Measurements from ENCODE around the gene TTLL7.
"Not testable (repeated sequence)": the region's sequence is repeated elsewhere in the genome, so short reads cannot be mapped to it uniquely, and the experiment has no call there.

The TTLL7 gene

GRCh38 chr1:83918688-83919285, 80.1 kb downstream of the TTLL7 start:
- Histone ChIP-seq H3K27ac (ENCODE audit: low read depth in 2 of 2, low read length in 2 of 2) (no peak overlapping the region), H3K36me3 (ENCODE audit: control insufficient read depth in 2 of 2, insufficient read depth in 2 of 2, low read length in 2 of 2) (no peaks in the 10 kb centered on the region), H3K4me3 (ENCODE audit: low read length in 2 of 2) (no peak overlapping the region), H3K27me3 (ENCODE audit: control insufficient read depth in 2 of 2, insufficient read depth in 2 of 2, low read length in 2 of 2) (no peaks in the 10 kb centered on the region), H3K4me1 (ENCODE audit: control insufficient read depth in 2 of 2, insufficient read depth in 2 of 2, low read length in 2 of 2) (no peaks in the 10 kb centered on the region), H3K9ac (ENCODE audit: low read depth in 1 of 2, low read length in 2 of 2) (no peak overlapping the region), H3K9me3 (ENCODE audit: control insufficient read depth in 2 of 2, low read length in 2 of 2) (no peaks in the 10 kb centered on the region)

GRCh38 chr1:83917959-83918358, 81.0 kb downstream of the TTLL7 start:
- Histone ChIP-seq H3K4me1 (ENCODE audit: control insufficient read depth in 2 of 2, insufficient read depth in 2 of 2, low read length in 2 of 2) (no peaks in the 10 kb centered on the region), H3K36me3 (ENCODE audit: control insufficient read depth in 2 of 2, insufficient read depth in 2 of 2, low read length in 2 of 2) (no peaks in the 10 kb centered on the region)

GRCh38 chr1:83916094-83916493, 82.8 kb downstream of the TTLL7 start:
- not testable (repeated sequence) for H3K9ac ChIP-seq (ENCODE audit: low read depth in 1 of 2, low read length in 2 of 2); H3K4me3 ChIP-seq (ENCODE audit: low read length in 2 of 2); H3K4me1 ChIP-seq (ENCODE audit: control insufficient read depth in 2 of 2, insufficient read depth in 2 of 2, low read length in 2 of 2); H3K9me3 ChIP-seq (ENCODE audit: control insufficient read depth in 2 of 2, low read length in 2 of 2); H3K36me3 ChIP-seq (ENCODE audit: control insufficient read depth in 2 of 2, insufficient read depth in 2 of 2, low read length in 2 of 2); H3K27me3 ChIP-seq (ENCODE audit: control insufficient read depth in 2 of 2, insufficient read depth in 2 of 2, low read length in 2 of 2); H3K27ac ChIP-seq (ENCODE audit: low read depth in 2 of 2, low read length in 2 of 2)

More at GRCh38 chr1:83917959-83918358, 81.0 kb downstream of the TTLL7 start:
- Histone ChIP-seq H3K27ac (ENCODE audit: low read depth in 2 of 2, low read length in 2 of 2) (no peak overlapping the region), H3K9me3 (ENCODE audit: control insufficient read depth in 2 of 2, low read length in 2 of 2) (no peaks in the 10 kb centered on the region), H3K9ac (ENCODE audit: low read depth in 1 of 2, low read length in 2 of 2) (no peak overlapping the region), H3K27me3 (ENCODE audit: control insufficient read depth in 2 of 2, insufficient read depth in 2 of 2, low read length in 2 of 2) (no peaks in the 10 kb centered on the region), H3K4me3 (ENCODE audit: low read length in 2 of 2) (no peak overlapping the region)

- Histone ChIP-seq H3K27me3 (ENCODE audit: control insufficient read depth in 2 of 2, insufficient read depth in 2 of 2, low read length in 2 of 2) (no peaks in the 10 kb centered on the region), H3K36me3 (ENCODE audit: control insufficient read depth in 2 of 2, insufficient read depth in 2 of 2, low read length in 2 of 2) (no peaks in the 10 kb centered on the region), H3K27ac (ENCODE audit: low read depth in 2 of 2, low read length in 2 of 2) (no peak overlapping the region), H3K9ac (ENCODE audit: low read depth in 1 of 2, low read length in 2 of 2) (no peak overlapping the region), H3K9me3 (ENCODE audit: control insufficient read depth in 2 of 2, low read length in 2 of 2) (no peaks in the 10 kb centered on the region), H3K4me1 (ENCODE audit: control insufficient read depth in 2 of 2, insufficient read depth in 2 of 2, low read length in 2 of 2) (no peaks in the 10 kb centered on the region), H3K4me3 (ENCODE audit: low read length in 2 of 2) (no peak overlapping the region)
Observed at GRCh38 chr1:83912876-83913275, 86.1 kb downstream of the TTLL7 start.

- Histone ChIP-seq H3K9me3 (ENCODE audit: control insufficient read depth in 2 of 2, low read length in 2 of 2) (no peaks in the 10 kb centered on the region), H3K36me3 (ENCODE audit: control insufficient read depth in 2 of 2, insufficient read depth in 2 of 2, low read length in 2 of 2) (no peaks in the 10 kb centered on the region), H3K4me3 (ENCODE audit: low read length in 2 of 2) (no peak overlapping the region), H3K9ac (ENCODE audit: low read depth in 1 of 2, low read length in 2 of 2) (no peak overlapping the region), H3K27ac (ENCODE audit: low read depth in 2 of 2, low read length in 2 of 2) (no peak overlapping the region), H3K27me3 (ENCODE audit: control insufficient read depth in 2 of 2, insufficient read depth in 2 of 2, low read length in 2 of 2) (no peaks in the 10 kb centered on the region), H3K4me1 (ENCODE audit: control insufficient read depth in 2 of 2, insufficient read depth in 2 of 2, low read length in 2 of 2) (no peaks in the 10 kb centered on the region)
Observed at GRCh38 chr1:83910461-83910860, 88.5 kb downstream of the TTLL7 start.

GRCh38 chr1:83909687-83910086, 89.2 kb downstream of the TTLL7 start:
- no peaks in the 10 kb centered on the region for H3K27me3 ChIP-seq (ENCODE audit: control insufficient read depth in 2 of 2, insufficient read depth in 2 of 2, low read length in 2 of 2)
- H3K27ac ChIP-seq (ENCODE audit: low read depth in 2 of 2, low read length in 2 of 2) = no peak overlapping the region
- H3K9ac ChIP-seq (ENCODE audit: low read depth in 1 of 2, low read length in 2 of 2) = no peak overlapping the region
- no peak overlapping the region for H3K4me3 ChIP-seq (ENCODE audit: low read length in 2 of 2)
- no peaks in the 10 kb centered on the region for H3K4me1 ChIP-seq (ENCODE audit: control insufficient read depth in 2 of 2, insufficient read depth in 2 of 2, low read length in 2 of 2)
- H3K9me3 ChIP-seq (ENCODE audit: control insufficient read depth in 2 of 2, low read length in 2 of 2) = no peaks in the 10 kb centered on the region
- no peaks in the 10 kb centered on the region for H3K36me3 ChIP-seq (ENCODE audit: control insufficient read depth in 2 of 2, insufficient read depth in 2 of 2, low read length in 2 of 2)

GRCh38 chr1:83905315-83905907, 93.5 kb downstream of the TTLL7 start:
- Histone ChIP-seq H3K27ac (ENCODE audit: low read depth in 2 of 2, low read length in 2 of 2) (no peak overlapping the region), H3K4me3 (ENCODE audit: low read length in 2 of 2) (no peak overlapping the region), H3K9ac (ENCODE audit: low read depth in 1 of 2, low read length in 2 of 2) (no peak overlapping the region), H3K9me3 (ENCODE audit: control insufficient read depth in 2 of 2, low read length in 2 of 2) (no peaks in the 10 kb centered on the region), H3K4me1 (ENCODE audit: control insufficient read depth in 2 of 2, insufficient read depth in 2 of 2, low read length in 2 of 2) (peaks cover 3% of the 10 kb centered on the region in 2 donors), H3K36me3 (ENCODE audit: control insufficient read depth in 2 of 2, insufficient read depth in 2 of 2, low read length in 2 of 2) (no peaks in the 10 kb centered on the region), H3K27me3 (ENCODE audit: control insufficient read depth in 2 of 2, insufficient read depth in 2 of 2, low read length in 2 of 2) (no peaks in the 10 kb centered on the region)

- Histone ChIP-seq H3K4me3 (ENCODE audit: low read length in 2 of 2) (no peak overlapping the region), H3K27ac (ENCODE audit: low read depth in 2 of 2, low read length in 2 of 2) (no peak overlapping the region), H3K27me3 (ENCODE audit: control insufficient read depth in 2 of 2, insufficient read depth in 2 of 2, low read length in 2 of 2) (no peaks in the 10 kb centered on the region), H3K36me3 (ENCODE audit: control insufficient read depth in 2 of 2, insufficient read depth in 2 of 2, low read length in 2 of 2) (no peaks in the 10 kb centered on the region), H3K9ac (ENCODE audit: low read depth in 1 of 2, low read length in 2 of 2) (no peak overlapping the region), H3K9me3 (ENCODE audit: control insufficient read depth in 2 of 2, low read length in 2 of 2) (no peaks in the 10 kb centered on the region), H3K4me1 (ENCODE audit: control insufficient read depth in 2 of 2, insufficient read depth in 2 of 2, low read length in 2 of 2) (peaks cover 3% of the 10 kb centered on the region in 2 donors)
Observed at GRCh38 chr1:83901547-83902155, 97.3 kb downstream of the TTLL7 start.

GRCh38 chr1:83900524-83900923, 98.4 kb downstream of the TTLL7 start:
- H3K36me3 ChIP-seq (ENCODE audit: control insufficient read depth in 2 of 2, insufficient read depth in 2 of 2, low read length in 2 of 2) = no peaks in the 10 kb centered on the region
- H3K9ac ChIP-seq (ENCODE audit: low read depth in 1 of 2, low read length in 2 of 2) = no peak overlapping the region
- no peaks in the 10 kb centered on the region for H3K27me3 ChIP-seq (ENCODE audit: control insufficient read depth in 2 of 2, insufficient read depth in 2 of 2, low read length in 2 of 2)
- H3K4me1 ChIP-seq (ENCODE audit: control insufficient read depth in 2 of 2, insufficient read depth in 2 of 2, low read length in 2 of 2) = peaks cover 3% of the 10 kb centered on the region in 2 donors
- H3K9me3 ChIP-seq (ENCODE audit: control insufficient read depth in 2 of 2, low read length in 2 of 2) = no peaks in the 10 kb centered on the region
- H3K4me3 ChIP-seq (ENCODE audit: low read length in 2 of 2) = no peak overlapping the region
- no peak overlapping the region for H3K27ac ChIP-seq (ENCODE audit: low read depth in 2 of 2, low read length in 2 of 2)

- Histone ChIP-seq H3K4me1 (ENCODE audit: control insufficient read depth in 2 of 2, insufficient read depth in 2 of 2, low read length in 2 of 2) (peaks cover 3% of the 10 kb centered on the region in 2 donors), H3K27me3 (ENCODE audit: control insufficient read depth in 2 of 2, insufficient read depth in 2 of 2, low read length in 2 of 2) (no peaks in the 10 kb centered on the region), H3K4me3 (ENCODE audit: low read length in 2 of 2) (no peak overlapping the region), H3K36me3 (ENCODE audit: control insufficient read depth in 2 of 2, insufficient read depth in 2 of 2, low read length in 2 of 2) (no peaks in the 10 kb centered on the region), H3K9me3 (ENCODE audit: control insufficient read depth in 2 of 2, low read length in 2 of 2) (no peaks in the 10 kb centered on the region), H3K27ac (ENCODE audit: low read depth in 2 of 2, low read length in 2 of 2) (no peak overlapping the region), H3K9ac (ENCODE audit: low read depth in 1 of 2, low read length in 2 of 2) (no peak overlapping the region)
Observed at GRCh38 chr1:83897516-83897915, 101.4 kb downstream of the TTLL7 start.

All from mucosa of rectum (tissue), 2 donors.